ENCODE measurements around the gene H2BK1. TPM values are rescaled to one million over a fixed set of nuclear protein-coding genes. Genes with fewer than 3 reads are reported as not detected.

H2BK1 gene
- total RNA-seq, 1 donor from 2014 or later: not detected

DNA sequence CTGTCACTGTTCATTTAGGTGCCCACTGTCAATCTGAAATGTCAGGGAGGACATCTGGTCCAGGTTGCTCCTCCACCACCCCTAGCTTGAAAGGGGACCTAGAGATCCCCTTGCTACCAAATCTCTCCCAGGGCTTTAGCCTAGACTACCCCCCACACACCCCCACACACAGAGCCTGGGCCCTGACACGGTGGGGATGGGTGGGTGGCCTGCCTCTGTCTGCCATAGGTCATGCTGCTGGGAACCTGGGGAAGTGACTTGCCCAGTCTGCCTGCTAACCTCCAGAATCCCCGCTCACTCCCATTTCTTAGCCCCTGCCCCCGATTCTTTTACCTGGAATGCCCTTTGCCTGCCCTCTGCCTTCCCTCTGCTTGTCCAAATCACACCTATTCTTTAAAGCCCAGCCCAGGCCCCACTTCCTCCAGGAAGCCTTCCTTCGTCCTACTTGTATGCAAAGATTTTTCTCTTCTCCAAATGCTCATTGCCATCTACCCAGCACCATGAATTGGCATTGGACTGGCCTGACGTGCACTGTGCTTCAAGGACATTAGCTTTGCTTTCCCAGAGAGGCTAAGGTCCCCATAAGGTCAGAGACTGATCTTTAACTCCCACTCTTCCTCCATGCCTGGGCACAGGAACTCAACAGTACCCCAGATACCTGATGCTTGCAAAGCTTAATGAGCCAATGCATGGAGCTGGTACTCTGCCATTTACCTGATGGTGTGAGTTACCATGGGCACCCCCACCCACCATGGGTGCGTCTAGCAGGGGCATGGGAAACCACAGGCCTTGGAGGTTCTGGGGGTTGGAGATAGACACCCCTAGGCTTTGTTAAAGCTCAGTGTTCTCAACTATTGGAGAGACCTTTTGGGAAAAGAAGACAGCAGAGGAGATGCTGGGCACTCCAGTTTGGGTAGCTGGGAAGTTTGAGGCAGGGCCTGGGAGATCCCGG is 40.2 kb upstream of the H2BK1 start:
- no peak for DNase-seq (ENCODE audit: low read depth, low spot score)
- Mint-ChIP-seq H3K27me3 (ENCODE audit: low read depth) (peaks cover 4% of the 10 kb centered on the region), H3K27ac (ENCODE audit: unreplicated experiment) (no peak overlapping the region), H3K4me1 (peaks cover 68% of the 10 kb centered on the region), H3K4me3 (peak overlapping the region; percentile 91), H3K9me3 (no peaks in the 10 kb centered on the region), H3K36me3 (ENCODE audit: low read depth) (no peaks in the 10 kb centered on the region)
- TF ChIP-seq, protein P1, sequence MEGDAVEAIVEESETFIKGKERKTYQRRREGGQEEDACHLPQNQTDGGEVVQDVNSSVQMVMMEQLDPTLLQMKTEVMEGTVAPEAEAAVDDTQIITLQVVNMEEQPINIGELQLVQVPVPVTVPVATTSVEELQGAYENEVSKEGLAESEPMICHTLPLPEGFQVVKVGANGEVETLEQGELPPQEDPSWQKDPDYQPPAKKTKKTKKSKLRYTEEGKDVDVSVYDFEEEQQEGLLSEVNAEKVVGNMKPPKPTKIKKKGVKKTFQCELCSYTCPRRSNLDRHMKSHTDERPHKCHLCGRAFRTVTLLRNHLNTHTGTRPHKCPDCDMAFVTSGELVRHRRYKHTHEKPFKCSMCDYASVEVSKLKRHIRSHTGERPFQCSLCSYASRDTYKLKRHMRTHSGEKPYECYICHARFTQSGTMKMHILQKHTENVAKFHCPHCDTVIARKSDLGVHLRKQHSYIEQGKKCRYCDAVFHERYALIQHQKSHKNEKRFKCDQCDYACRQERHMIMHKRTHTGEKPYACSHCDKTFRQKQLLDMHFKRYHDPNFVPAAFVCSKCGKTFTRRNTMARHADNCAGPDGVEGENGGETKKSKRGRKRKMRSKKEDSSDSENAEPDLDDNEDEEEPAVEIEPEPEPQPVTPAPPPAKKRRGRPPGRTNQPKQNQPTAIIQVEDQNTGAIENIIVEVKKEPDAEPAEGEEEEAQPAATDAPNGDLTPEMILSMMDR (conservative IDR thresholded peaks at IDR 0.05): no peak

GRCh38 chr7:151249732-151250072 is 39.4 kb upstream of the H2BK1 start:
- H3K4me1 Mint-ChIP-seq: peaks cover 68% of the 10 kb centered on the region
- DNase-seq (ENCODE audit: low read depth, low spot score): no peak
- H3K27ac Mint-ChIP-seq (ENCODE audit: unreplicated experiment): no peak overlapping the region
- no peaks in the 10 kb centered on the region for H3K36me3 Mint-ChIP-seq (ENCODE audit: low read depth)
- TF ChIP-seq, protein P1 (conservative IDR thresholded peaks at IDR 0.05): no peak
- H3K9me3 Mint-ChIP-seq: no peaks in the 10 kb centered on the region
- H3K4me3 Mint-ChIP-seq: peak overlapping the region; percentile 91
- H3K27me3 Mint-ChIP-seq (ENCODE audit: low read depth): peaks cover 5% of the 10 kb centered on the region

GRCh38 chr7:151249034-151249731 is 38.9 kb upstream of the H2BK1 start:
- DNase-seq (ENCODE audit: low read depth, low spot score): peak; percentile 29
- TF ChIP-seq, protein P1 (conservative IDR thresholded peaks at IDR 0.05): no peak
- peaks cover 9% of the 10 kb centered on the region for H3K27me3 Mint-ChIP-seq (ENCODE audit: low read depth)
- no peaks in the 10 kb centered on the region for H3K36me3 Mint-ChIP-seq (ENCODE audit: low read depth)
- peak overlapping the region; percentile 91 for H3K4me3 Mint-ChIP-seq
- H3K9me3 Mint-ChIP-seq: no peaks in the 10 kb centered on the region
- peaks cover 73% of the 10 kb centered on the region for H3K4me1 Mint-ChIP-seq
- peak overlapping the region; percentile 90 for H3K27ac Mint-ChIP-seq (ENCODE audit: unreplicated experiment)

GRCh38 chr7:151248346-151249033 is 38.2 kb upstream of the H2BK1 start, which contains the start of gene SMARCD3:
Gene SMARCD3, minus strand, starts transcription at chr7:151248694. Its CDS starts 132 bp downstream, at chr7:151248562.
- H3K27ac Mint-ChIP-seq (ENCODE audit: unreplicated experiment): peak within 1 kb of the TSS; percentile 90
- no peaks in the 10 kb centered on the region for H3K36me3 Mint-ChIP-seq (ENCODE audit: low read depth)
- TF ChIP-seq, protein P1 (conservative IDR thresholded peaks at IDR 0.05): no peak
- peaks cover 9% of the 10 kb centered on the region for H3K27me3 Mint-ChIP-seq (ENCODE audit: low read depth)
- H3K4me3 Mint-ChIP-seq: peak within 1 kb of the TSS; percentile 94
- peak; percentile 65 for DNase-seq (ENCODE audit: low read depth, low spot score)
- H3K4me1 Mint-ChIP-seq: peaks cover 76% of the 10 kb centered on the region
- no peaks in the 10 kb centered on the region for H3K9me3 Mint-ChIP-seq

- no peak for DNase-seq (ENCODE audit: low read depth, low spot score)
These were observed 37.5 kb upstream of the H2BK1 start for GRCh38 chr7:151247611-151248345.

More at GRCh38 chr7:151247611-151248345, 37.5 kb upstream of the H2BK1 start:
- peak overlapping the region; percentile 94 for H3K4me3 Mint-ChIP-seq
- H3K9me3 Mint-ChIP-seq: no peaks in the 10 kb centered on the region
- H3K36me3 Mint-ChIP-seq (ENCODE audit: low read depth): no peaks in the 10 kb centered on the region
- peaks cover 76% of the 10 kb centered on the region for H3K4me1 Mint-ChIP-seq
- peaks cover 9% of the 10 kb centered on the region for H3K27me3 Mint-ChIP-seq (ENCODE audit: low read depth)
- TF ChIP-seq, protein P1 (conservative IDR thresholded peaks at IDR 0.05): no peak
- H3K27ac Mint-ChIP-seq (ENCODE audit: unreplicated experiment): no peak overlapping the region
